GM04504 (cell line): ENCODE data around the gene CNN2.
A peak's percentile ranks its signal among the peaks of the same experiment; 100 is the strongest.

ENCODE experiments used
- DNase-seq: peaks from one replicate; pipeline ENCODE4 v3.0.0-alpha.2; 2012; ENCODE audit warnings: low read depth

CNN2 gene

DNA sequence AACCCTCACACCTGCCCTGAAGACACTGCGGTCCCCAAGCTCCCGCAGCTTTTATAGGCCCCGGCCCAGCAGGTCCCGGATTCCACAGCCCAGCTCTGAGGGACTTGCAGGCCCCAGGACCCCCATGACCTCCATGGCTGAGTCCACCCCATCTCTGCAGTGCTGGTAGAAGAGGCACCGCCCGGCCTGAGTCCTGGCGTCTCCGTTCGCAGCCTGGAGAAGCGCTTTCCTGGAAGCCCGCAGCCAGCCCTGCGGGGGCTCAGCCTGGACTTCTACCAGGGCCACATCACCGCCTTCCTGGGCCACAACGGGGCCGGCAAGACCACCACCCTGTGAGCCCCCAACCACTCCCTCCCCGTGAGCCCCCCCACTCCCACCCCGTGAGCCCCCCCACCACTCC lies 22.7 kb downstream of the CNN2 start:
- no peak for DNase-seq

DNA sequence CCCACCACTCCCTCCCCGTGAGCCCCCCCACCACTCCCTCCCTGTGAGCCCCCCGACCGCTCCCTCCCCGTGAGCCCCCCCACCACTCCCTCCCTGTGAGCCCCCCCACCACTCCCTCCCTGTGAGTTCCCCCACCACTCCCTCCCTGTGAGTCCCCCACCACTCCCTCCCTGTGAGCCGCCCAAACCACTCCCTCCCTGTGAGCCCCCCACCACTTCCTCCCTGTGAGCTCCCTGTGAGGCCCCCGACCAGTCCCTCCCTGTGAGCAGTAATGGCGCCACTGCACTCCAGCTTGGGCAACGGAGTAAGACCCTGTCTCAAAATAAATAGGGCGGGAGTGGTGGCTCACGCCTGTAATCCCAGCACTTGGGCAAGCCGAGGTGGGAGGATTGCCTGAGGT lies 23.4 kb downstream of the CNN2 start:
- no peak for DNase-seq

DNA sequence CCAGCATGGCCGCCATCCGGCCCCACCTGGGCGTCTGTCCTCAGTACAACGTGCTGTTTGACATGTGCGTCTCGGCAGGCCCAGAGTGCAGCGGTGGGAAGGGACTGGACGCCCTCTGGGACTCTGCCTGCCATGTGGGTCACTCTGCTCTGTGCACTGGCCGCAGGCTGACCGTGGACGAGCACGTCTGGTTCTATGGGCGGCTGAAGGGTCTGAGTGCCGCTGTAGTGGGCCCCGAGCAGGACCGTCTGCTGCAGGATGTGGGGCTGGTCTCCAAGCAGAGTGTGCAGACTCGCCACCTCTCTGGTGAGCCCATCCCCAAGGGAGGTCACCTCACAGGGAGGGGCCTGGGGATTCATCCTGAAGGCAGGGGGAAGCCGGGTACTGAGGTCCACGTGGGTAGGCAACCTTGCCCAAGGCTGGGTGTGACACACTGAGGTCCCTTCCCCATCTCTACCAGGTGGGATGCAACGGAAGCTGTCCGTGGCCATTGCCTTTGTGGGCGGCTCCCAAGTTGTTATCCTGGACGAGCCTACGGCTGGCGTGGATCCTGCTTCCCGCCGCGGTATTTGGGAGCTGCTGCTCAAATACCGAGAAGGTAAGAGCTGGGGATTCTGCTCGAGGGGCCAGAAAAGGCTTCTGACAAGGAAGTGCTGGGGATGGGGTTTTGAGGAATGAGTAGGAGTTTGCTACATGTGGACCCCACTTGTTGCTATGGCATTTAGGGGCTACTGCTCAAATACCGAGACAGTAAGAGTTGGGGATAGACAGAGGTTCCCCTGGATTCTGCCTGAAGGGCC lies 24.8 kb downstream of the CNN2 start:
- no peak for DNase-seq

DNA sequence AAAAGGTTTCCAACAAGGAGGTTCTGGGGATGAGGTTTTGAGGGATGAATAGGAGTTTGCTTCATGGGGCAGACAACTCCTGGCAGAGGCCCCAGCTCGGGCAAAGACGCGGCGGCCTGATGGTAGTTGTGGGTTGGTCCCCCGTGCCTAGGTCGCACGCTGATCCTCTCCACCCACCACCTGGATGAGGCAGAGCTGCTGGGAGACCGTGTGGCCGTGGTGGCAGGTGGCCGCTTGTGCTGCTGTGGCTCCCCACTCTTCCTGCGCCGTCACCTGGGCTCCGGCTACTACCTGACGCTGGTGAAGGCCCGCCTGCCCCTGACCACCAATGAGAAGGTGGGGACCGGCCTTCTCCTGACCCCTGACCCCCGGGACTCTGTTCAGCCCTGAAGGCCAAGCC lies 25.4 kb downstream of the CNN2 start:
- no peak for DNase-seq

DNA sequence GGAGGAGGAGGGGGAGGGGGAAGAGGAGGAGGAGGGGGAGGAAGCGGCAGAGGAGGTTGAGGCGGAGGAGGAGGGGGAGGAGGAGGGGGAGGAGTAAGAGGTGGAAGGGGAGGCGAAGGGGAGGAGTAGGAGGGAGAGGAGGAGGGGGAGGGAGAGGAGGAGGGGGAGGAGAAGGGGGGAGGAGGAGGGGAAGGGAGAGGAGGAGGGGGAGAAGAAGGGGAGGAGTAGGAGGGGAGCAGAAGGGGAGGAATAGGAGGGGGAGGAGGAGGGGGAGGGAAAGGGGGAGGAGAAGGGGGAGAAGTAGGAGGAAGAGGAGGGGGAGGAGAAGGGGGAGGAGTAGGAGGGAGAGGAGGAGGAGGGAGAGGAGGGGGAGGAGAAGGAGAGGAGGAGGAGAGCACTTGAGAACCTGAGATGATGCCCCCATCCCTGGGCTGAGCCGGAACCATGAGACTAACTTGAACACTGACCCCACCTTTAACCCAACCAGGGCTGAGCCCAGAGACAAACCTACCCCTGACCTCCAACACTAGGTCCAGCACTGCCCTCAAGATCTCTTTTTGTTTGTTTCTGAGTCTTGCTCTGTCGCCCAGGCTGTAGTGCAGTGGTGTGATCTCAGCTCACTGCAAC lies 26.1 kb downstream of the CNN2 start:
- no peak for DNase-seq

DNA sequence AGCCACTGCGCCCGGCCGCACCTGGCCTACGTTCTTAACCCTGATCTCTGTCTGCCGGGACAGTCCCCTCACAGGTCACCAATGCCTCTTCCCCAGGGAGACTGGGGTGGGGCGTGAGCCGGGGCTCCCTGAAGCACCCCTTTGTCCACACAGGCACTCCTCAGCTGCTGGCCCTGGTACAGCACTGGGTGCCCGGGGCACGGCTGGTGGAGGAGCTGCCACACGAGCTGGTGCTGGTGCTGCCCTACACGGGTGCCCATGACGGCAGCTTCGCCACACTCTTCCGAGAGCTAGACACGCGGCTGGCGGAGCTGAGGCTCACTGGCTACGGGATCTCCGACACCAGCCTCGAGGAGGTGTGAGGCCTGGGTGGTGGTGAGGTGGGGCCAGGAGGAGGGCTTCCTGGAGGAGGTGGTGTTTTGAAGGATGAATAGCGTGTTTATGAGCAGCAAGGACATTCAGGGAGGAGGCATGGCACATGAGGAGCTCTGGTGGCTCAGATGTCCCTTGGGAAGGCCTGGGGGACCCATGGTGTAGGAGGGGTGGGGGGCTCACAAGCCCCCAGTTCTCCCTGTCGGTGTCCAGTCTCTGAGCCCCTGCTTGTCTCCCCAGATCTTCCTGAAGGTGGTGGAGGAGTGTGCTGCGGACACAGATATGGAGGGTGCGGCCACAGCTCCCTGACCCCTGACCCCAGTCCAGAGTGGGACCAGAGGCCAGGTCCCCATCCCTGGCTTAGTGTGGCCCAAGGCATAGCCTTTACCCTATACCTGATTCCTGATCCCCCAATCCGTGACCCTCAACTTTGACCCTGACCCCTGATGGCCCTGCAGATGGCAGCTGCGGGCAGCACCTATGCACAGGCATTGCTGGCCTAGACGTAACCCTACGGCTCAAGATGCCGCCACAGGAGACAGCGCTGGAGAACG lies 27.0 kb downstream of the CNN2 start:
- no peak for DNase-seq

DNA sequence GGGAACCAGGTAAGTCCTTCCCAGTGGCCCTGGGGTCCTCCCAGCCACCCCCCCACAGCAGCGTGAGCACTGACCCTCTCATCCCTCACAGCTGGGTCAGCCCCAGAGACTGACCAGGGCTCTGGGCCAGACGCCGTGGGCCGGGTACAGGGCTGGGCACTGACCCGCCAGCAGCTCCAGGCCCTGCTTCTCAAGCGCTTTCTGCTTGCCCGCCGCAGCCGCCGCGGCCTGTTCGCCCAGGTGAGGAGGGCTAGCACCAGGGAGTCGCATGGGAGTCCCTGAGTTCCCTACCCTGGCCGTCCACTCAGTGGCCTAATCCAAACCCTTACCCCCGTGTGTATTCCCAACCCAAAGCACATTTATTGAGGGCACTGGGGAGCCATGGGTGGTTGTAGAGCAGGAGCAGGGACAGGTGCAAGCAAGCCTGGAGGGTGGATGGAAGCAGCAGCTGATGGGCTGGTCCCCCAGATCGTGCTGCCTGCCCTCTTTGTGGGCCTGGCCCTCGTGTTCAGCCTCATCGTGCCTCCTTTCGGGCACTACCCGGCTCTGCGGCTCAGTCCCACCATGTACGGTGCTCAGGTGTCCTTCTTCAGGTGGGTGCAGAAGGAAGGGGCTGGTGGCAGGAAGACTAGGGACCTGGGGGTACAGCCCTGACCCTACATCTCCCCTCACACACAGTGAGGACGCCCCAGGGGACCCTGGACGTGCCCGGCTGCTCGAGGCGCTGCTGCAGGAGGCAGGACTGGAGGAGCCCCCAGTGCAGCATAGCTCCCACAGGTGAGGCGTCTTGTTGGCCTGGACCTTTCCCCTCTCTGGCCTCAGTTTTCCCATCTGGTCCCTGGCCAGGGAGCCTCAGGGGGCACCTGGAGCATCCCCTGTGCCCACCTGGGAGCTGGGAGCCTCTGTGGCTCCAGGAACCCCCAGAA lies 28.0 kb downstream of the CNN2 start:
- no peak for DNase-seq

DNA sequence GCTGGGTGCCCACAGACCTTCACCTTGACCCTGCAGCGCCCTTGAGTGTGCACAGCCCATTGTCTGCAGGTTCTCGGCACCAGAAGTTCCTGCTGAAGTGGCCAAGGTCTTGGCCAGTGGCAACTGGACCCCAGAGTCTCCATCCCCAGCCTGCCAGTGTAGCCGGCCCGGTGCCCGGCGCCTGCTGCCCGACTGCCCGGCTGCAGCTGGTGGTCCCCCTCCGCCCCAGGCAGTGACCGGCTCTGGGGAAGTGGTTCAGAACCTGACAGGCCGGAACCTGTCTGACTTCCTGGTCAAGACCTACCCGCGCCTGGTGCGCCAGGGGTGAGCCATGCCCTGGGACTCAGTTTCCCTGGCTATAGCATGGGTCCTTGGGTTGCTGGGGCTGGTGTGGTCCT lies 28.6 kb downstream of the CNN2 start:
- DNase-seq = no peak

DNA sequence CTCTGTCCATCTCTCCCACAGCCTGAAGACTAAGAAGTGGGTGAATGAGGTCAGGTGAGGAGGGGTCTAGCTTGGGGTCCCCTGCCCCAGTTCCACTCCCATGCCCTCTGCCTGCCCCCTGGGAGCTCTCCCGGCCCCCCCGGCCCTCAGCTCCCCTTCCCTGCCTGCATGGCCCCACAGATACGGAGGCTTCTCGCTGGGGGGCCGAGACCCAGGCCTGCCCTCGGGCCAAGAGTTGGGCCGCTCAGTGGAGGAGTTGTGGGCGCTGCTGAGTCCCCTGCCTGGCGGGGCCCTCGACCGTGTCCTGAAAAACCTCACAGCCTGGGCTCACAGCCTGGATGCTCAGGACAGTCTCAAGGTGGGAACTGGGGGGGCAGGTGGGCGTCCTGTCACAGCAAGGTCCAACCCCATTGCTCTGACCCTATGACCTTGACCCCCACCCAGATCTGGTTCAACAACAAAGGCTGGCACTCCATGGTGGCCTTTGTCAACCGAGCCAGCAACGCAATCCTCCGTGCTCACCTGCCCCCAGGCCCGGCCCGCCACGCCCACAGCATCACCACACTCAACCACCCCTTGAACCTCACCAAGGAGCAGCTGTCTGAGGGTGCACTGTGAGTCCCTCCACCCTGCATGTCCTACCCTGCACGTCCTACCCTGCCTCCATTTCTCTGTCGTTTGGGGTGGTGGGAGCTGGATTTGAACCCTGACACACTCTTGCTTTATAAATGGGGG lies 29.6 kb downstream of the CNN2 start:
- no peak for DNase-seq

DNA sequence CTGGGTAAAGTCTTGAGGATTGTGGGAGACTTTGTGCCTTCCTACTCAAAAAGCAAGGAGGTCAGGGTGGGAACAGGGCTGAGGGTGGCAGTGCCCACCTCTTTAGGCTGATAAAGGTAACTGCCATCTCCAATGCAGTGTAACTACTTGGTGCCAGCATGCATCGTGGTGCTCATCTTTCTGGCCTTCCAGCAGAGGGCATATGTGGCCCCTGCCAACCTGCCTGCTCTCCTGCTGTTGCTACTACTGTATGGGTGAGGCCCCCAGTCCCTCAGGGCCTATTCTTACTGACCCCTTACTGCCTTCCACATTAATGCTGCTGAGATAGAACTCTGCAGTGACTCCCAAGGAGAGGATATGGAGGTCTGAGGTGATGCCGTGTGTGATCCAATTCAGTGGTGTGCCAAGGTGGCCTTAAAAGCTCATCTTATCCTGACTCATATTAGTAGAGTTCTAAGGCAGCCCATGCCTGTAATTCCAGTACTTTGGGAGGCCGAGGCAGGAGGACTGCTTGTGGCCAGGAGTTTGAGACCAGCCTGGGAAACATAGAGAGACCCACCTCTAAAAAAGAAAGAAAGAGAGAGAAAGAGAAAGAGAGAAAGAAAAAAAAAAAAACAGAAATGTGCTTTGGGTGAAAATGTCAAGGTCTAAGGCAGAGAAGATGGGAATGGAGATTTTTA lies 30.9 kb downstream of the CNN2 start:
- no peak for DNase-seq

DNA sequence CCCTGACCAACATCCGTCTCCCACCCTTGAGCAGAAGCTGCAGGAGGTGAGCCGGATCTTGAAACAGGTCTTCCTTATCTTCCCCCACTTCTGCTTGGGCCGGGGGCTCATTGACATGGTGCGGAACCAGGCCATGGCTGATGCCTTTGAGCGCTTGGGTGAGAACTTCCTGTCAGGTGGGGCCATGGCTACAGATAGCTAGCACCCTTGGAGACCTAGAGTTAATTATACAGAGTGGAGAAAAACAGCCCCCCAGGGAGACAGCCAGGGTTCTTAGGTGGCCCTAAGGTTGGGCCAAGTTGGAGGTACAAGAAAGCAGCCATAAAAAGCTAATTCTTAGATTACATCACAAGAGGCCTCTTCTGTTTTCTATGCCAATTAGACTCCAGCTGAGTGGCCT lies 31.7 kb downstream of the CNN2 start:
- DNase-seq = no peak

DNA sequence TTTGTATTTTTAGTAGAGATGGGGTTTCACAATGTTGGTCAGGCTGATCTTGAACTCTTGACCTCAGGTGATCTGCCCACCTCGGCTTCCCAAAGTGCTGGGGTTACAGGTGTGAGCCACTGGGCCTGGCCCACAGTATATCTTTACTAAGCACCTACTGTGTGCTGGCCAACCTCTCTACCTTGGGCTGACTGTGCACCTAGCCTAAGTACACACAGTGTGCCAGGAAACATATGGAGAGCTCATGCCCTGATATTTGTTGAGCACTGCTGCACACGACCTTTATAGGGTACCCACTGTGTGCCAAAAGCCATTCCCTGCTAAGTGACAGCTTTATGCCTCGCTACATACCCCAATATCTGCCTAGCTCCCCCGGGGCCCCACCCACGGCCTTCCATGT lies 34.3 kb downstream of the CNN2 start:
- DNase-seq = no peak

DNA sequence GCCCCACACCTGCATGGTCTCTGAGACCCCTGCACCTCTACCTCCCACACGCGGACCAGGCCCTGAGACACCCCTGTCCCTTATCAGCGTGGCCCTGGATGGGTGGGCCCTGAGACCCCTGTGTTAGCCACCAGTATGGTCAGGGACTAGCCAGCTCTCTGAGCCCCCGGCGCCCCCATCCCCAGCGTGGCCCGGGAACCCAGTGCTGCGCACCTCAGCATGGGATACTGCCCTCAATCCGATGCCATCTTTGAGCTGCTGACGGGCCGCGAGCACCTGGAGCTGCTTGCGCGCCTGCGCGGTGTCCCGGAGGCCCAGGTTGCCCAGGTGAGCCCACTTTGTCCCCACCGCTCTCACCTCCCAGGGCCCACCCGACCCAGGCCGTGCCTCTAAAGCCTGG lies 35.6 kb downstream of the CNN2 start:
- no peak for DNase-seq

DNA sequence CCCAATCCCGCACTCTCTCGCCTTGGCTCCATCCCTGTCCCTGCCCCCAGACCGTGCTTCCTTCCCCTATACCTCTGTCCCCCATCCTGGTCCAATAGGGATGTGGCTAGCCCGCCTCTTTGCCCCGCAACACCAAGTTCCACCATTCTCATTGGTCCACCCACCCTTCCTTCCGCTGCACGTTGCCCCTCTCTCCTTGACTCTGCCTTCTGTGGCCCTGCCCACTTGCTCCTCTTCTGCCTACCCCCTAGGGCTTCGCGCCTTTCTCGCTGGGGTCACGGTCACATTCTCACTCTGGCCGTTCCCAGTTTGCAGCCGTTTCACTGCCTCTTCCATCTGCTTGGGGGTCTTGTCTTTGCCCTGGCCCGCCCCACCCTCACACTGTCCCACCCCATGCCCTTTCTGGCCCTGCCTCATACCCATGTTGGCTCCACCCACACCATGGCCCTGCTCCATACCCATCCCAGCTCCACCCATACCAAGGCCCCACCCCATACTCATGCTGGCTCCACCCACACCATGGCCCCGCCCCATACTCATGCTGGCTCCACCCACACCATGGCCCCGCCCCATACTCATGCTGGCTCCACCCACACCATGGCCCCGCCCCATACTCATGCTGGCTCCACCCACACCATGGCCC lies 36.1 kb downstream of the CNN2 start:
- DNase-seq = no peak

DNA sequence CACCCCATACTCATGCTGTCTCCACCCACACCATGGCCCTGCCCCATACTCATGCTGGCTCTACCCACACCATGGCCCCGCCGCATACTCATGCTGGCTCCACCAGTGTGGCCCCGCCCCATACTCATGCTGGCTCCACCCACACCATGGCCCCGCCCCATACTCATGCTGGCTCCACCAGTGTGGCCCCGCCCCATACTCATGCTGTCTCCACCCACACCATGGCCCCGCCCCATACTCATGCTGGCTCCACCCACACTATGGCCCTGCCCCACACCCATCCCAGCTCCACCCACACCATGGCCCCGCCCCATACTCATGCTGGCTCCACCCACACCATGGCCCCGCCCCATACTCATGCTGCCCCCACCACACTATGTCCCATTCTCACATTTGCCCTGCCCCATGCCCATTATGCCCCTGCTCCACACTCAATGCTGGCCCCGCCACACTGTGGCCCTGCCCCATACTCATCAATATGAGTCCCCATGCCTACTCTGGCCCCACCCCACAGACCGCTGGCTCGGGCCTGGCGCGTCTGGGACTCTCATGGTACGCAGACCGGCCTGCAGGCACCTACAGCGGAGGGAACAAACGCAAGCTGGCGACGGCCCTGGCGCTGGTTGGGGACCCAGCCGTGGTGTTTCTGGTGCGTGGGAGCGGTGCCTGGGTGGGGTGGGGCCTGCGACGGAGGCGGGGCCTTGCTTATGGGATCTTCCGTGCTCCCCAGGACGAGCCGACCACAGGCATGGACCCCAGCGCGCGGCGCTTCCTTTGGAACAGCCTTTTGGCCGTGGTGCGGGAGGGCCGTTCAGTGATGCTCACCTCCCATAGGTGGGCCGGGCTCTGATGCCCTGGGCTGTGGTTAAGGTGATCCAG lies 36.9 kb downstream of the CNN2 start:
- no peak for DNase-seq

DNA sequence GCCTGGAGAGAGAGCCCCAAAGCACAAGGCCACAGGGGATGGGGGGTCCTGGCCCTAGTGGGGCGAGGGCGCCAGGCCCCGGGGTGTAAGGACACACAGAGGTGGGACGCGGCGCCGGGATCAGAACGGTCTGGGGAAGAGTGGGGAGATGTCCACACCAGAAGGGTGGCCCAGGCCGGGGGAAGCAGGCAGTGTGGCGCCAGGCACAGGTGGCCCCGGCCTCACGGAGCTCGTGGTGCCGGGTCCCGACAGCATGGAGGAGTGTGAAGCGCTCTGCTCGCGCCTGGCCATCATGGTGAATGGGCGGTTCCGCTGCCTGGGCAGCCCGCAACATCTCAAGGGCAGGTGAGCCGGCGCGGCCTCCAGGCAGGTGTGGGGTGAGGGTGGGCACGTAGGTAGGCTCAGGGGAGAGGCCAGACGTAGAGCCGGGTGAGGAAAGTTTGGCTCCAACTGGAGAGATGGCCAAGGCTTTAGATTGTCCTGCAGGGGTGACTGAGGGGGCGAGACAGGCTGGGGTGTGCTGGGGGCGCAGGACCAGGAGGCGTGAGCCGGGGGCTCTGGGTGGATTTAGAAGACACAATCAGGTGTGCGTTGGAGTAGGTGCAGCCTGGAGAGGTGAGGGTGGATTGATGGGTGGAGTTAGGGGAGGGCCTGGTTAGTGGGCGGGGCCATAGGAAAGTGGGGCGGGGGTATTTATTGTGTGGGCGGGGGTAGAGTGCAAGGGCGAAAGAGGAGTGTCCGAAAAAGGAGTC lies 37.7 kb downstream of the CNN2 start:
- no peak for DNase-seq

DNA sequence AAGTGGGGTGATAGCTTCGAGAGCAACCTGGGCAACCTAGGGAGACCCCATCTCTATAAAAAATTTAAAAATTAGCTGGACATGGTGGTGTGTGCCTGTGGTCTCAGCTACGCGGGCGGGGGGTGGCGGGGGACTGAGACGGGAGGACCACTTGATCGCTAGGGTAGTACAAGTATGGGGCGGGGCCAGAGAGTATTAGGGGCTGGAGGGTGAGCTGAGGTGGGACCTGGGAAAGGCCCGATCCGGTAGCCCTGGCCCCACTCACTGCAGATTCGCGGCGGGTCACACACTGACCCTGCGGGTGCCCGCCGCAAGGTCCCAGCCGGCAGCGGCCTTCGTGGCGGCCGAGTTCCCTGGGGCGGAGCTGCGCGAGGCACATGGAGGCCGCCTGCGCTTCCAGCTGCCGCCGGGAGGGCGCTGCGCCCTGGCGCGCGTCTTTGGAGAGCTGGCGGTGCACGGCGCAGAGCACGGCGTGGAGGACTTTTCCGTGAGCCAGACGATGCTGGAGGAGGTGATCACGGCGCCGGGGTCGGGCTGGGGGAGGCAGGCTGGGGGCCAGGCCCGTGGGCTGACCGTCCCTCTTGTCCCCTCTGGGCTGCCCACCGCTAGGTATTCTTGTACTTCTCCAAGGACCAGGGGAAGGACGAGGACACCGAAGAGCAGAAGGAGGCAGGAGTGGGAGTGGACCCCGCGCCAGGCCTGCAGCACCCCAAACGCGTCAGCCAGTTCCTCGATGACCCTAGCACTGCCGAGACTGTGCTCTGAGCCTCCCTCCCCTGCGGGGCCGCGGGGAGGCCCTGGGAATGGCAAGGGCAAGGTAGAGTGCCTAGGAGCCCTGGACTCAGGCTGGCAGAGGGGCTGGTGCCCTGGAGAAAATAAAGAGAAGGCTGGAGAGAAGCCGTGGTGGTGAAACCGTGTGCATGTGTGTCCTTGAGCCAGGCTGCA lies 38.5 kb downstream of the CNN2 start:
- DNase-seq = peak; percentile 32
